Astrocyte (in vitro differentiated cells and primary cell): ENCODE results near the gene BCAS1. TPM values are rescaled to one million over a fixed set of nuclear protein-coding genes. Genes with fewer than 3 reads are reported as not detected.

Experiments used
- DNase-seq: peaks from one replicate; pipeline ENCODE4 v3.0.0-alpha.2; 2010; ENCODE audit warnings: low read depth
- FAIRE-seq: peaks from 2 replicates; lab custom pipeline; 2011; peaks lifted over from hg19 to GRCh38; lab: Jason Lieb, UNC
- H2AFZ ChIP-seq: 2 replicates; pipeline ENCODE4 v1.6.0; 2012; ENCODE audit warnings: low read depth, low read length, inconsistent platforms
- H3K27ac ChIP-seq: 2 replicates; pipeline ENCODE4 v1.5.1; 2011; ENCODE audit warnings: low read depth, low read length, inconsistent platforms
- H3K27me3 ChIP-seq: 2 replicates; pipeline ENCODE4 v1.6.0; 2011; ENCODE audit warnings: low read length, inconsistent platforms; ENCODE audit not compliant: insufficient read depth
- H3K36me3 ChIP-seq: 2 replicates; pipeline ENCODE4 v1.5.1; 2011; ENCODE audit warnings: low read length, inconsistent platforms; ENCODE audit not compliant: insufficient read depth
- H3K4me1 ChIP-seq: 2 replicates; pipeline ENCODE4 v1.5.1; 2011; ENCODE audit warnings: low read length, inconsistent platforms; ENCODE audit not compliant: insufficient read depth
- H3K4me2 ChIP-seq: 2 replicates; pipeline ENCODE4 v1.6.0; 2012; ENCODE audit warnings: low read length, inconsistent platforms
- H3K4me3 ChIP-seq: 2 replicates; pipeline ENCODE4 v1.5.1; 2011; ENCODE audit warnings: low read depth, mild to moderate bottlenecking, low read length, inconsistent platforms; ENCODE audit not compliant: insufficient read depth
- H3K79me2 ChIP-seq: 2 replicates; pipeline ENCODE4 v1.6.0; 2012; ENCODE audit warnings: mild to moderate bottlenecking, low read length, inconsistent platforms; ENCODE audit not compliant: insufficient read depth
- H3K9ac ChIP-seq: 2 replicates; pipeline ENCODE4 v1.6.0; 2012; ENCODE audit warnings: mild to moderate bottlenecking, low read length, inconsistent platforms
- H3K9me3 ChIP-seq: 2 replicates; pipeline ENCODE4 v1.5.1; 2012; ENCODE audit warnings: low read depth, mild to moderate bottlenecking, low read length, inconsistent platforms; ENCODE audit not compliant: insufficient read depth
- H4K20me1 ChIP-seq: 2 replicates; pipeline ENCODE4 v1.6.0; 2012; ENCODE audit warnings: low read length, inconsistent platforms; ENCODE audit not compliant: insufficient read depth
- H3K27ac Mint-ChIP-seq: one replicate; pipeline ENCODE4 v1.8.0; 2021; ENCODE audit warnings: mild to moderate bottlenecking, mixed read lengths; ENCODE audit not compliant: unreplicated experiment
- H3K27me3 Mint-ChIP-seq: one replicate; pipeline ENCODE4 v1.8.0; 2021; ENCODE audit warnings: low read depth, mixed read lengths; ENCODE audit not compliant: unreplicated experiment
- H3K36me3 Mint-ChIP-seq: one replicate; pipeline ENCODE4 v1.8.0; 2021; ENCODE audit warnings: low read depth, mixed read lengths; ENCODE audit not compliant: unreplicated experiment
- H3K4me1 Mint-ChIP-seq: one replicate; pipeline ENCODE4 v1.8.0; 2021; ENCODE audit warnings: low read depth, mixed read lengths; ENCODE audit not compliant: unreplicated experiment
- H3K4me3 Mint-ChIP-seq: one replicate; pipeline ENCODE4 v1.8.0; 2021; ENCODE audit warnings: mild to moderate bottlenecking, moderate library complexity, mixed read lengths; ENCODE audit not compliant: unreplicated experiment
- H3K9me3 Mint-ChIP-seq: one replicate; pipeline ENCODE4 v1.8.0; 2021; ENCODE audit warnings: mild to moderate bottlenecking, mixed read lengths; ENCODE audit not compliant: unreplicated experiment
- CTCF ChIP-seq: IDR thresholded peaks from 2 replicates; pipeline ENCODE4 v1.5.1; 2011; ENCODE audit warnings: low read depth, mild to moderate bottlenecking, inconsistent platforms, low read length, moderate library complexity; ENCODE audit not compliant: insufficient read depth
- EZH2 ChIP-seq: IDR thresholded peaks from 2 replicates; pipeline ENCODE4 v1.6.1; 2012; ENCODE audit warnings: mild to moderate bottlenecking, low read length, inconsistent platforms; ENCODE audit not compliant: insufficient read depth
- total RNA-seq: library from RNA; stranded (reverse); gene quantifications from 2 replicates; pipeline ENCODE4 v1.2.1, GENCODE V29; 2021

BCAS1 gene
- total RNA-seq, 1 donor from 2014 or later, result not detected

GRCh38 chr20:53901064-53901463 lies 169.3 kb downstream of the BCAS1 start:
- FAIRE-seq, result no peak
- peak overlapping the region; percentile 95 for H3K27ac ChIP-seq

GRCh38 chr20:53900380-53900999 lies 169.9 kb downstream of the BCAS1 start:
- FAIRE-seq, result peak; percentile 20
- H3K27ac ChIP-seq, result peak overlapping the region; percentile 95

More at GRCh38 chr20:53901064-53901463, 169.3 kb downstream of the BCAS1 start:
- Histone ChIP-seq H3K9me3 (no peaks in the 10 kb centered on the region), H3K4me3 (peak overlapping the region; percentile 10), H3K4me2 (peak overlapping the region; percentile 71), H3K4me1 (peaks cover 37% of the 10 kb centered on the region), H3K36me3 (no peaks in the 10 kb centered on the region), H4K20me1 (no peaks in the 10 kb centered on the region), H2AFZ (no peak overlapping the region), H3K79me2 (no peaks in the 10 kb centered on the region), H3K9ac (peak overlapping the region; percentile 82), H3K27me3 (no peaks in the 10 kb centered on the region)
- peak overlapping the region; percentile 96 for H3K27ac Mint-ChIP-seq
- H3K4me1 Mint-ChIP-seq, result peaks cover 34% of the 10 kb centered on the region
- DNase-seq, result peak; percentile 89
- no peaks in the 10 kb centered on the region for H3K27me3 Mint-ChIP-seq
- no peaks in the 10 kb centered on the region for H3K36me3 Mint-ChIP-seq
- no peaks in the 10 kb centered on the region for H3K9me3 Mint-ChIP-seq
- no peak for TF ChIP-seq CTCF
- no peak for TF ChIP-seq EZH2
- peak overlapping the region; percentile 42 for H3K4me3 Mint-ChIP-seq

More at GRCh38 chr20:53900380-53900999, 169.9 kb downstream of the BCAS1 start:
- Histone ChIP-seq H3K4me1 (peaks cover 37% of the 10 kb centered on the region), H4K20me1 (no peaks in the 10 kb centered on the region), H3K36me3 (no peaks in the 10 kb centered on the region), H3K9me3 (no peaks in the 10 kb centered on the region), H3K4me2 (peak overlapping the region; percentile 71), H2AFZ (no peak overlapping the region), H3K9ac (peak overlapping the region; percentile 82), H3K79me2 (no peaks in the 10 kb centered on the region), H3K4me3 (peak overlapping the region; percentile 10), H3K27me3 (no peaks in the 10 kb centered on the region)
- Mint-ChIP-seq H3K27ac (peak overlapping the region; percentile 96), H3K4me1 (peaks cover 33% of the 10 kb centered on the region), H3K27me3 (no peaks in the 10 kb centered on the region), H3K4me3 (no peak overlapping the region), H3K9me3 (no peaks in the 10 kb centered on the region), H3K36me3 (no peaks in the 10 kb centered on the region)
- peak; percentile 99 for DNase-seq
- TF ChIP-seq CTCF (no peak), EZH2 (no peak)
